K562 (cell line): ENCODE measurements around the gene PLEKHA6. TPM values are rescaled to one million over a fixed set of nuclear protein-coding genes. Genes with fewer than 3 reads are reported as not detected.
A peak's percentile ranks its signal among the peaks of the same experiment; 100 is the strongest.

Source experiments
- CBX3 ChIP-seq, 2 experiments: IDR thresholded peaks; 1 replicate in 1 of 2; 2 replicates in 1 of 2; pipeline ENCODE4 v1.6.1; 2012; ENCODE audit warnings: inconsistent platforms in 2 of 2, low read length in 2 of 2, borderline replicate concordance in 1 of 2, control low read depth in 1 of 2
- CHD2 ChIP-seq: IDR thresholded peaks from 2 replicates; pipeline ENCODE4 v1.6.1; 2011; ENCODE audit warnings: low read depth, low read length
- GABPB2 ChIP-seq: fragments of 250-450 bp; sonication (Bioruptor Pico); conservative IDR thresholded peaks from 2 replicates; pipeline ENCODE4 v1.5.1; 2021; ENCODE audit warnings: mild to moderate bottlenecking
- JUN ChIP-seq, 2 experiments: sonication (generic) in 1 of 2; formaldehyde crosslinking in 1 of 2; IDR thresholded peaks; 2 replicates each; pipeline versions ENCODE4 v1.6.1 to v1.8.0; 2012 to 2022; ENCODE audit warnings: borderline replicate concordance in 2 of 2, mild to moderate bottlenecking in 2 of 2, improper control_type of control experiment in 1 of 2, low read depth in 1 of 2, low read length in 1 of 2, missing genetic modification reagents in 1 of 2
- KLF16 ChIP-seq: IDR thresholded peaks from 2 replicates; pipeline ENCODE4 v1.6.1; 2016; ENCODE audit warnings: antibody characterized with exemption
- MITF ChIP-seq: IDR thresholded peaks from 2 replicates; pipeline ENCODE4 v1.6.1; 2014; ENCODE audit warnings: antibody characterized with exemption
- NBN ChIP-seq: fragments of 450-650 bp; IDR thresholded peaks from 2 replicates; pipeline ENCODE4 v1.6.1; 2016; ENCODE audit warnings: low read depth, mild to moderate bottlenecking
- NFXL1 ChIP-seq: fragments of 450-650 bp; formaldehyde crosslinking; IDR thresholded peaks from 2 replicates; pipeline ENCODE4 v1.4.0; 2021; ENCODE audit warnings: mild to moderate bottlenecking
- PCBP1 ChIP-seq: fragments of 200-400 bp; formaldehyde crosslinking; IDR thresholded peaks from 2 replicates; pipeline ENCODE4 v1.6.1; 2018; ENCODE audit warnings: mild to moderate bottlenecking, low read depth, low read length; ENCODE audit not compliant: poor library complexity, severe bottlenecking
- PHB ChIP-seq: fragments of 250-450 bp; sonication (Bioruptor Pico); IDR thresholded peaks from 2 replicates; pipeline ENCODE4 v1.5.0; 2021
- PHB2 ChIP-seq: fragments of 450-650 bp; IDR thresholded peaks from 2 replicates; pipeline ENCODE4 v1.6.1; 2017; ENCODE audit warnings: low read depth
- PML ChIP-seq: IDR thresholded peaks from 2 replicates; pipeline ENCODE4 v1.6.1; 2012; ENCODE audit warnings: low read length, inconsistent platforms
- TCF7 ChIP-seq: sonication (generic); IDR thresholded peaks from 2 replicates; pipeline ENCODE4 v1.6.1; 2016; ENCODE audit warnings: antibody characterized with exemption, borderline replicate concordance
- TRIM28 ChIP-seq: fragments of 450-650 bp; IDR thresholded peaks from 2 replicates; pipeline ENCODE4 v1.6.1; 2017
- ZNF175 ChIP-seq: fragments of 200-800 bp; sonication (Bioruptor generic); IDR thresholded peaks from 2 replicates; pipeline ENCODE4 v1.6.1; 2016; ENCODE audit warnings: low read depth, mild to moderate bottlenecking, missing genetic modification characterization, missing compliant biosample characterization
- ZNF668 ChIP-seq: fragments of 250-450 bp; sonication (Bioruptor Pico); IDR thresholded peaks from 2 replicates; pipeline ENCODE4 v1.8.0; 2022; ENCODE audit warnings: mild to moderate bottlenecking, inconsistent platforms
- ZNF695 ChIP-seq: fragments of 450-650 bp; formaldehyde crosslinking; IDR thresholded peaks from 2 replicates; pipeline ENCODE4 v1.4.0; 2020; ENCODE audit warnings: mild to moderate bottlenecking, moderate library complexity
- ZNF707 ChIP-seq: fragments of 250-450 bp; sonication (Bioruptor Pico); conservative IDR thresholded peaks from 2 replicates; pipeline ENCODE4 v1.8.0; 2022; ENCODE audit warnings: inconsistent platforms, mild to moderate bottlenecking, moderate library complexity
- ZZZ3 ChIP-seq: fragments of 450-650 bp; IDR thresholded peaks from 2 replicates; pipeline ENCODE4 v1.6.1; 2016; ENCODE audit warnings: antibody characterized with exemption, mild to moderate bottlenecking, moderate library complexity
- polyA plus RNA-seq, 8 experiments: library from polyadenylated mRNA; depleted of rRNA in 4 of 8; stranded (reverse) in 5 of 8; unstranded in 3 of 8; fragments of >200 nt; fragmentation: Nextera tagmentation in 2 of 8; fragmentation: Illumina TruSeq in 1 of 8; extraction: Ambion mirVana in 2 of 8; extraction: Trizol in 1 of 8; gene quantifications; 2 replicates each; pipeline versions ENCODE4 v1.2.1 to v1.2.3, GENCODE V29; 2011 to 2014; ENCODE audit warnings: inconsistent platforms in 1 of 8, missing spikeins in 1 of 8
- total RNA-seq, 7 experiments: library from RNA; depleted of rRNA in 6 of 7; stranded (reverse); fragments of >200 nt in 6 of 7; fragmentation: Illumina TruSeq in 2 of 7; extraction: Trizol in 2 of 7; gene quantifications; 2 replicates each; pipeline versions ENCODE4 v1.2.1 to v1.2.3, GENCODE V29; 2011 to 2021; ENCODE audit warnings: low replicate concordance in 1 of 7
- TF ChIP-seq, protein P1 (sequence below): fragments of 250-450 bp; sonication (Bioruptor Pico); IDR thresholded peaks from 2 replicates; pipeline ENCODE4 v1.5.0; 2020; ENCODE audit warnings: mild to moderate bottlenecking
- TF ChIP-seq, protein P2 (sequence below): sonication (generic); formaldehyde crosslinking; IDR thresholded peaks from 2 replicates; pipeline ENCODE4 v1.8.1; 2023; ENCODE audit warnings: mild to moderate bottlenecking, missing genetic modification reagents
- TF ChIP-seq, protein P3 (sequence below): sonication (generic); formaldehyde crosslinking; IDR thresholded peaks from 2 replicates; pipeline ENCODE4 v1.8.0; 2022; ENCODE audit warnings: mild to moderate bottlenecking, missing genetic modification reagents

Gene PLEKHA6
- total and polyA plus RNA-seq, 9 of the 15 experiments (the other 6 are each of a cell fraction or from before 2014, with no cell fraction given) = under 0.01 to 0.33 (median 0.01) TPM; not detected in 4

DNA sequence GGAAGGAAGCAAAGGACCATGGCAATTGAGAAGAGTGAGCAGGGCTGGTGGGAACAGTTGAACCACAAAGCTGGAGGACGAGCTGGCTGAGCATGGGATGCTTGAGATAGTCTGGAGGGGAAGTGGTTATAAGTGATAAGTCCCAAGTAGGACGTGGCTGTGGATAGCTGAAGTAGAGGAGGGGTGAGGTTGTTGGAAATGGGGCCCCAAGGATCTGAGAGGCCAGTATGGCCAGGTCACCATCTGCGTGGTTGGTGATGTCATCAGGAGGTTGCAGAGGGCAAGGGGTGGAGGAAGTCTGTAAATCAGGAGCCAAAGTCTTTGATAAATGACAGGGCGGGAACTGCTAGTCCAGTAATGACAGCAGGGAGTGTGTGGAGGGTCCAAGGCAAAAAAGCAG lies 182.6 kb downstream of the PLEKHA6 start (continued):
- TF ChIP-seq, protein P1, sequence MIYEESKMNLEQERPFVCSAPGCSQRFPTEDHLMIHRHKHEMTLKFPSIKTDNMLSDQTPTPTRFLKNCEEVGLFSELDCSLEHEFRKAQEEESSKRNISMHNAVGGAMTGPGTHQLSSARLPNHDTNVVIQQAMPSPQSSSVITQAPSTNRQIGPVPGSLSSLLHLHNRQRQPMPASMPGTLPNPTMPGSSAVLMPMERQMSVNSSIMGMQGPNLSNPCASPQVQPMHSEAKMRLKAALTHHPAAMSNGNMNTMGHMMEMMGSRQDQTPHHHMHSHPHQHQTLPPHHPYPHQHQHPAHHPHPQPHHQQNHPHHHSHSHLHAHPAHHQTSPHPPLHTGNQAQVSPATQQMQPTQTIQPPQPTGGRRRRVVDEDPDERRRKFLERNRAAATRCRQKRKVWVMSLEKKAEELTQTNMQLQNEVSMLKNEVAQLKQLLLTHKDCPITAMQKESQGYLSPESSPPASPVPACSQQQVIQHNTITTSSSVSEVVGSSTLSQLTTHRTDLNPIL (CRISPR knock-in tag) = no peak
- TF ChIP-seq ZNF695 (CRISPR knock-in tag) (no peak), TCF7 (peak; percentile 98), PML (peak; percentile 64; the same call in 1 of the 2 replicates), TRIM28 (no peak), NFXL1 (CRISPR knock-in tag) (no peak), CHD2 (no peak), PHB2 (no peak), ZNF668 (CRISPR knock-in tag) (no peak), GABPB2 (CRISPR knock-in tag) (no peak), PHB (no peak), JUN (IDR thresholded peaks at IDR 0.05; ENCODE audit: borderline replicate concordance, low read depth, low read length) (peak; percentile 78), JUN (CRISPR knock-in tag; IDR thresholded peaks at IDR 0.05; ENCODE audit: borderline replicate concordance) (no peak), NBN (no peak), PCBP1 (no peak), KLF16 (peak; percentile 93), MITF (no peak), ZNF175 (peak; percentile 95), ZZZ3 (no peak), ZNF707 (CRISPR knock-in tag) (no peak), CBX3 (IDR thresholded peaks at IDR 0.05; ENCODE audit: borderline replicate concordance in 1 of 2, low read length in 2 of 2) (0 out of 3 replicates have a peak, but pooled peaks of 1 of the 2 experiments have one; percentile 12)
- TF ChIP-seq, protein P2, sequence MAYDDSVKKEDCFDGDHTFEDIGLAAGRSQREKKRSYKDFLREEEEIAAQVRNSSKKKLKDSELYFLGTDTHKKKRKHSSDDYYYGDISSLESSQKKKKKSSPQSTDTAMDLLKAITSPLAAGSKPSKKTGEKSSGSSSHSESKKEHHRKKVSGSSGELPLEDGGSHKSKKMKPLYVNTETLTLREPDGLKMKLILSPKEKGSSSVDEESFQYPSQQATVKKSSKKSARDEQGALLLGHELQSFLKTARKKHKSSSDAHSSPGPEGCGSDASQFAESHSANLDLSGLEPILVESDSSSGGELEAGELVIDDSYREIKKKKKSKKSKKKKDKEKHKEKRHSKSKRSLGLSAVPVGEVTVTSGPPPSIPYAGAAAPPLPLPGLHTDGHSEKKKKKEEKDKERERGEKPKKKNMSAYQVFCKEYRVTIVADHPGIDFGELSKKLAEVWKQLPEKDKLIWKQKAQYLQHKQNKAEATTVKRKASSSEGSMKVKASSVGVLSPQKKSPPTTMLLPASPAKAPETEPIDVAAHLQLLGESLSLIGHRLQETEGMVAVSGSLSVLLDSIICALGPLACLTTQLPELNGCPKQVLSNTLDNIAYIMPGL = no peak
- TF ChIP-seq, protein P3, sequence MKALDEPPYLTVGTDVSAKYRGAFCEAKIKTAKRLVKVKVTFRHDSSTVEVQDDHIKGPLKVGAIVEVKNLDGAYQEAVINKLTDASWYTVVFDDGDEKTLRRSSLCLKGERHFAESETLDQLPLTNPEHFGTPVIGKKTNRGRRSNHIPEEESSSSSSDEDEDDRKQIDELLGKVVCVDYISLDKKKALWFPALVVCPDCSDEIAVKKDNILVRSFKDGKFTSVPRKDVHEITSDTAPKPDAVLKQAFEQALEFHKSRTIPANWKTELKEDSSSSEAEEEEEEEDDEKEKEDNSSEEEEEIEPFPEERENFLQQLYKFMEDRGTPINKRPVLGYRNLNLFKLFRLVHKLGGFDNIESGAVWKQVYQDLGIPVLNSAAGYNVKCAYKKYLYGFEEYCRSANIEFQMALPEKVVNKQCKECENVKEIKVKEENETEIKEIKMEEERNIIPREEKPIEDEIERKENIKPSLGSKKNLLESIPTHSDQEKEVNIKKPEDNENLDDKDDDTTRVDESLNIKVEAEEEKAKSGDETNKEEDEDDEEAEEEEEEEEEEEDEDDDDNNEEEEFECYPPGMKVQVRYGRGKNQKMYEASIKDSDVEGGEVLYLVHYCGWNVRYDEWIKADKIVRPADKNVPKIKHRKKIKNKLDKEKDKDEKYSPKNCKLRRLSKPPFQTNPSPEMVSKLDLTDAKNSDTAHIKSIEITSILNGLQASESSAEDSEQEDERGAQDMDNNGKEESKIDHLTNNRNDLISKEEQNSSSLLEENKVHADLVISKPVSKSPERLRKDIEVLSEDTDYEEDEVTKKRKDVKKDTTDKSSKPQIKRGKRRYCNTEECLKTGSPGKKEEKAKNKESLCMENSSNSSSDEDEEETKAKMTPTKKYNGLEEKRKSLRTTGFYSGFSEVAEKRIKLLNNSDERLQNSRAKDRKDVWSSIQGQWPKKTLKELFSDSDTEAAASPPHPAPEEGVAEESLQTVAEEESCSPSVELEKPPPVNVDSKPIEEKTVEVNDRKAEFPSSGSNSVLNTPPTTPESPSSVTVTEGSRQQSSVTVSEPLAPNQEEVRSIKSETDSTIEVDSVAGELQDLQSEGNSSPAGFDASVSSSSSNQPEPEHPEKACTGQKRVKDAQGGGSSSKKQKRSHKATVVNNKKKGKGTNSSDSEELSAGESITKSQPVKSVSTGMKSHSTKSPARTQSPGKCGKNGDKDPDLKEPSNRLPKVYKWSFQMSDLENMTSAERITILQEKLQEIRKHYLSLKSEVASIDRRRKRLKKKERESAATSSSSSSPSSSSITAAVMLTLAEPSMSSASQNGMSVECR (CRISPR knock-in tag) = no peak
